Measurements from ENCODE around the gene CYB5A. TPM values are rescaled to one million over a fixed set of nuclear protein-coding genes. Genes with fewer than 3 reads are reported as not detected.

Gene CYB5A
- total RNA-seq, 1 experiment from 2014 or later, result 130 TPM

DNA sequence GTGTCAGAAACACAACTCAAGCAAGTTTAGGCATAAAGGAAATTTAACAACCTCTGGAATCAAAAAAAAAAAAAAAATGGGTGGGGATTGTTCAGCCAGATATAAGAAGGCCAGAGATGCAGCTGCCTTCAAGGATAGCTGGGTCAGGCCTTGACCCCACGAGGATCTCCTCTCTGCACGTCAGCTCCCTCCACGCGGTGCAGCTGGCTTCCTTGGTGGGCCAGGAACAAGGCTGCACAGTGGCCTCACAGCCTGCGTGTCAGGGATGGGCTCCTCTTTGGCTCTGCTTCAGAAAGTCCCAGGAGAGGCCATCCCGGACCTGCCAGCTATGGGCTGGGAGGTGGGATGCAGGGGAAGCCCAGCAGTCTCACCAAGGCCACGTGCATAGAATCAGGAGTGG is 88.0 kb downstream of the CYB5A start:
- Histone ChIP-seq H3K4me3 (ENCODE audit: low read length) (no peak overlapping the region), H3F3A (ENCODE audit: low read length, unreplicated experiment) (no peaks in the 10 kb centered on the region), H3K36me3 (ENCODE audit: low read depth, low read length) (no peaks in the 10 kb centered on the region), H4K20me1 (ENCODE audit: low read length) (no peaks in the 10 kb centered on the region), H3K79me2 (ENCODE audit: low read length) (no peaks in the 10 kb centered on the region), H3K4me2 (ENCODE audit: low read length) (no peak overlapping the region), H3K9ac (ENCODE audit: low read length) (no peak overlapping the region), H3K9me3 (ENCODE audit: low read length) (no peaks in the 10 kb centered on the region), H3K27ac (ENCODE audit: low read length) (no peak overlapping the region), H3K9me2 (replicated peaks; ENCODE audit: low read length) (no peaks in the 10 kb centered on the region), H3K27me3 (ENCODE audit: low read length) (no peaks in the 10 kb centered on the region), H2AFZ (ENCODE audit: low read length) (no peak overlapping the region), H3K4me1 (ENCODE audit: insufficient read depth, low read length) (no peaks in the 10 kb centered on the region)
- ChIA-PET POLR2A (ENCODE audit: unreplicated experiment) (no interaction called here), CTCF (interaction anchor here (0.6 kb wide), 1 partner anchor 87 kb away, joined by 4 read pairs; no protein-coding TSS in a partner anchor)
- DNase-seq (no peak), ATAC-seq (no peak)
- BruUV-seq (replicated peaks), result no TSS peak
- intact Hi-C loops (cut with micrococcal nuclease), result no loop called here
- TF ChIP-seq EZH2 (IDR thresholded peaks at IDR 0.05; ENCODE audit: low read length, unreplicated experiment) (no peak), EZH2phosphoT487 (IDR thresholded peaks at IDR 0.05; ENCODE audit: borderline replicate concordance, low read length) (no peak)
- TF ChIP-seq, protein P1, sequence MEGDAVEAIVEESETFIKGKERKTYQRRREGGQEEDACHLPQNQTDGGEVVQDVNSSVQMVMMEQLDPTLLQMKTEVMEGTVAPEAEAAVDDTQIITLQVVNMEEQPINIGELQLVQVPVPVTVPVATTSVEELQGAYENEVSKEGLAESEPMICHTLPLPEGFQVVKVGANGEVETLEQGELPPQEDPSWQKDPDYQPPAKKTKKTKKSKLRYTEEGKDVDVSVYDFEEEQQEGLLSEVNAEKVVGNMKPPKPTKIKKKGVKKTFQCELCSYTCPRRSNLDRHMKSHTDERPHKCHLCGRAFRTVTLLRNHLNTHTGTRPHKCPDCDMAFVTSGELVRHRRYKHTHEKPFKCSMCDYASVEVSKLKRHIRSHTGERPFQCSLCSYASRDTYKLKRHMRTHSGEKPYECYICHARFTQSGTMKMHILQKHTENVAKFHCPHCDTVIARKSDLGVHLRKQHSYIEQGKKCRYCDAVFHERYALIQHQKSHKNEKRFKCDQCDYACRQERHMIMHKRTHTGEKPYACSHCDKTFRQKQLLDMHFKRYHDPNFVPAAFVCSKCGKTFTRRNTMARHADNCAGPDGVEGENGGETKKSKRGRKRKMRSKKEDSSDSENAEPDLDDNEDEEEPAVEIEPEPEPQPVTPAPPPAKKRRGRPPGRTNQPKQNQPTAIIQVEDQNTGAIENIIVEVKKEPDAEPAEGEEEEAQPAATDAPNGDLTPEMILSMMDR (conservative IDR thresholded peaks at IDR 0.05; ENCODE audit: low read depth, low read length), result no peak

Other genes starting within 250 kb of the CYB5A start
- 0.87 and 2.8 TPM in 2 replicates for gene FBXO15, start 144.1 kb downstream of the CYB5A start, total RNA-seq (2014; rRNA removed)
- 106 and 120 TPM in 2 replicates for gene TIMM21, start 143.4 kb downstream of the CYB5A start, total RNA-seq (2014; rRNA removed)
- gene C18orf63, start 23.9 kb upstream of the CYB5A start, total RNA-seq (2014; rRNA removed), result not detected in 2 replicates
- not detected in 2 replicates for gene DIPK1C, start 165.3 kb upstream of the CYB5A start, total RNA-seq (2014; rRNA removed)
- 50.0 and 57.6 TPM in 2 replicates for gene CNDP2, start 204.4 kb upstream of the CYB5A start, total RNA-seq (2014; rRNA removed)
- not detected in 2 replicates for gene CNDP1, start 242.5 kb upstream of the CYB5A start, total RNA-seq (2014; rRNA removed)